ENCODE data around the gene PWWP2B. TPM values are rescaled to one million over a fixed set of nuclear protein-coding genes. Genes with fewer than 3 reads are reported as not detected.
A peak's percentile ranks its signal among the peaks of the same experiment; 100 is the strongest.

Gene PWWP2B
- total and polyA plus RNA-seq, 2 of the 13 experiments (the other 11 are each of a cell fraction or from before 2014, with no cell fraction given) = 2.3 to 4.7 TPM

GRCh38 chr10:132392184-132392800 lies 4.7 kb upstream of the PWWP2B start (continued):
- TF ChIP-seq, protein P1, sequence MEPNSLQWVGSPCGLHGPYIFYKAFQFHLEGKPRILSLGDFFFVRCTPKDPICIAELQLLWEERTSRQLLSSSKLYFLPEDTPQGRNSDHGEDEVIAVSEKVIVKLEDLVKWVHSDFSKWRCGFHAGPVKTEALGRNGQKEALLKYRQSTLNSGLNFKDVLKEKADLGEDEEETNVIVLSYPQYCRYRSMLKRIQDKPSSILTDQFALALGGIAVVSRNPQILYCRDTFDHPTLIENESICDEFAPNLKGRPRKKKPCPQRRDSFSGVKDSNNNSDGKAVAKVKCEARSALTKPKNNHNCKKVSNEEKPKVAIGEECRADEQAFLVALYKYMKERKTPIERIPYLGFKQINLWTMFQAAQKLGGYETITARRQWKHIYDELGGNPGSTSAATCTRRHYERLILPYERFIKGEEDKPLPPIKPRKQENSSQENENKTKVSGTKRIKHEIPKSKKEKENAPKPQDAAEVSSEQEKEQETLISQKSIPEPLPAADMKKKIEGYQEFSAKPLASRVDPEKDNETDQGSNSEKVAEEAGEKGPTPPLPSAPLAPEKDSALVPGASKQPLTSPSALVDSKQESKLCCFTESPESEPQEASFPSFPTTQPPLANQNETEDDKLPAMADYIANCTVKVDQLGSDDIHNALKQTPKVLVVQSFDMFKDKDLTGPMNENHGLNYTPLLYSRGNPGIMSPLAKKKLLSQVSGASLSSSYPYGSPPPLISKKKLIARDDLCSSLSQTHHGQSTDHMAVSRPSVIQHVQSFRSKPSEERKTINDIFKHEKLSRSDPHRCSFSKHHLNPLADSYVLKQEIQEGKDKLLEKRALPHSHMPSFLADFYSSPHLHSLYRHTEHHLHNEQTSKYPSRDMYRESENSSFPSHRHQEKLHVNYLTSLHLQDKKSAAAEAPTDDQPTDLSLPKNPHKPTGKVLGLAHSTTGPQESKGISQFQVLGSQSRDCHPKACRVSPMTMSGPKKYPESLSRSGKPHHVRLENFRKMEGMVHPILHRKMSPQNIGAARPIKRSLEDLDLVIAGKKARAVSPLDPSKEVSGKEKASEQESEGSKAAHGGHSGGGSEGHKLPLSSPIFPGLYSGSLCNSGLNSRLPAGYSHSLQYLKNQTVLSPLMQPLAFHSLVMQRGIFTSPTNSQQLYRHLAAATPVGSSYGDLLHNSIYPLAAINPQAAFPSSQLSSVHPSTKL (CRISPR knock-in tag; IDR thresholded peaks at IDR 0.05) = no peak
- no peak for TF ChIP-seq ZMYM3 (CRISPR knock-in tag; IDR thresholded peaks at IDR 0.05)
- no peak for TF ChIP-seq ZNF3 (CRISPR knock-in tag; IDR thresholded peaks at IDR 0.05)
- TF ChIP-seq FOXJ3 (CRISPR knock-in tag; IDR thresholded peaks at IDR 0.05; ENCODE audit: borderline replicate concordance) = no peak
- peak; percentile 18; the same call in 1 of the 2 replicates for TF ChIP-seq ATF7 (IDR thresholded peaks at IDR 0.05)
- no peak for TF ChIP-seq ATF7 (CRISPR knock-in tag; IDR thresholded peaks at IDR 0.05)
- no peak for TF ChIP-seq ZNF224 (CRISPR knock-in tag; IDR thresholded peaks at IDR 0.05)
- TF ChIP-seq HMG20B (CRISPR knock-in tag; conservative IDR thresholded peaks at IDR 0.05) = no peak
- TF ChIP-seq TEAD2 (CRISPR knock-in tag; IDR thresholded peaks at IDR 0.05) = no peak
- no peak for TF ChIP-seq ZNF639 (CRISPR knock-in tag; conservative IDR thresholded peaks at IDR 0.05)
- TF ChIP-seq ZSCAN30 (CRISPR knock-in tag; IDR thresholded peaks at IDR 0.05) = no peak
- TF ChIP-seq, protein P2, sequence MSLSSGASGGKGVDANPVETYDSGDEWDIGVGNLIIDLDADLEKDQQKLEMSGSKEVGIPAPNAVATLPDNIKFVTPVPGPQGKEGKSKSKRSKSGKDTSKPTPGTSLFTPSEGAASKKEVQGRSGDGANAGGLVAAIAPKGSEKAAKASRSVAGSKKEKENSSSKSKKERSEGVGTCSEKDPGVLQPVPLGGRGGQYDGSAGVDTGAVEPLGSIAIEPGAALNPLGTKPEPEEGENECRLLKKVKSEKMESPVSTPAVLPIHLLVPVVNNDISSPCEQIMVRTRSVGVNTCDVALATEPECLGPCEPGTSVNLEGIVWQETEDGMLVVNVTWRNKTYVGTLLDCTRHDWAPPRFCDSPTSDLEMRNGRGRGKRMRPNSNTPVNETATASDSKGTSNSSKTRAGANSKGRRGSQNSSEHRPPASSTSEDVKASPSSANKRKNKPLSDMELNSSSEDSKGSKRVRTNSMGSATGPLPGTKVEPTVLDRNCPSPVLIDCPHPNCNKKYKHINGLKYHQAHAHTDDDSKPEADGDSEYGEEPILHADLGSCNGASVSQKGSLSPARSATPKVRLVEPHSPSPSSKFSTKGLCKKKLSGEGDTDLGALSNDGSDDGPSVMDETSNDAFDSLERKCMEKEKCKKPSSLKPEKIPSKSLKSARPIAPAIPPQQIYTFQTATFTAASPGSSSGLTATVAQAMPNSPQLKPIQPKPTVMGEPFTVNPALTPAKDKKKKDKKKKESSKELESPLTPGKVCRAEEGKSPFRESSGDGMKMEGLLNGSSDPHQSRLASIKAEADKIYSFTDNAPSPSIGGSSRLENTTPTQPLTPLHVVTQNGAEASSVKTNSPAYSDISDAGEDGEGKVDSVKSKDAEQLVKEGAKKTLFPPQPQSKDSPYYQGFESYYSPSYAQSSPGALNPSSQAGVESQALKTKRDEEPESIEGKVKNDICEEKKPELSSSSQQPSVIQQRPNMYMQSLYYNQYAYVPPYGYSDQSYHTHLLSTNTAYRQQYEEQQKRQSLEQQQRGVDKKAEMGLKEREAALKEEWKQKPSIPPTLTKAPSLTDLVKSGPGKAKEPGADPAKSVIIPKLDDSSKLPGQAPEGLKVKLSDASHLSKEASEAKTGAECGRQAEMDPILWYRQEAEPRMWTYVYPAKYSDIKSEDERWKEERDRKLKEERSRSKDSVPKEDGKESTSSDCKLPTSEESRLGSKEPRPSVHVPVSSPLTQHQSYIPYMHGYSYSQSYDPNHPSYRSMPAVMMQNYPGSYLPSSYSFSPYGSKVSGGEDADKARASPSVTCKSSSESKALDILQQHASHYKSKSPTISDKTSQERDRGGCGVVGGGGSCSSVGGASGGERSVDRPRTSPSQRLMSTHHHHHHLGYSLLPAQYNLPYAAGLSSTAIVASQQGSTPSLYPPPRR (CRISPR knock-in tag; IDR thresholded peaks at IDR 0.05; ENCODE audit: borderline replicate concordance) = no peak
- TF ChIP-seq ZNF556 (CRISPR knock-in tag; IDR thresholded peaks at IDR 0.05; ENCODE audit: borderline replicate concordance) = no peak
- no peak for TF ChIP-seq SIN3B (IDR thresholded peaks at IDR 0.05; ENCODE audit: low read length)
- TF ChIP-seq, protein P3, sequence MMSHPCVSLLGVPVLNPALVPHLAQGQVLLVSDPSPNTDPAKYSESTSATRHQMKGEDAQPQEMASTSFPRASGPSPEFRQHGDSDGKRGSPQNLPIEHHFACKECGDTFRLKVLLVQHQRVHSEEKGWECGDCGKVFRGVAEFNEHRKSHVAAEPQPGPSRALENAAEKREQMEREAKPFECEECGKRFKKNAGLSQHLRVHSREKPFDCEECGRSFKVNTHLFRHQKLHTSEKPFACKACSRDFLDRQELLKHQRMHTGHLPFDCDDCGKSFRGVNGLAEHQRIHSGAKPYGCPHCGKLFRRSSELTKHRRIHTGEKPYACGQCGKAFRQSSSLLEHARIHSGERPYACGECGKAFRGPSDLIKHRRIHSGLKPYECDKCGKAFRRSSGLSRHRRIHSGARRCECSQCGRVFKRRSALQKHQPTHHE (CRISPR knock-in tag; IDR thresholded peaks at IDR 0.05; ENCODE audit: borderline replicate concordance) = no peak
- peak; percentile 85 for TF ChIP-seq CREB1 (IDR thresholded peaks at IDR 0.05)
- no peak for TF ChIP-seq CREB1 (CRISPR knock-in tag; IDR thresholded peaks at IDR 0.05)
- TF ChIP-seq NBN (conservative IDR thresholded peaks at IDR 0.05) = 0 out of 2 replicates have a peak, but pooled peaks have one; percentile 9
